Nucleus accumbens (tissue), 56 donors: ENCODE results near the gene GPR55.
A peak's percentile ranks its signal among the peaks of the same experiment; 100 is the strongest.

ENCODE experiments used
- DNase-seq, 56 donors: peaks; one replicate each; lab custom pipeline; 2025; lab: John Stamatoyannopoulos, UW

The GPR55 gene

DNA sequence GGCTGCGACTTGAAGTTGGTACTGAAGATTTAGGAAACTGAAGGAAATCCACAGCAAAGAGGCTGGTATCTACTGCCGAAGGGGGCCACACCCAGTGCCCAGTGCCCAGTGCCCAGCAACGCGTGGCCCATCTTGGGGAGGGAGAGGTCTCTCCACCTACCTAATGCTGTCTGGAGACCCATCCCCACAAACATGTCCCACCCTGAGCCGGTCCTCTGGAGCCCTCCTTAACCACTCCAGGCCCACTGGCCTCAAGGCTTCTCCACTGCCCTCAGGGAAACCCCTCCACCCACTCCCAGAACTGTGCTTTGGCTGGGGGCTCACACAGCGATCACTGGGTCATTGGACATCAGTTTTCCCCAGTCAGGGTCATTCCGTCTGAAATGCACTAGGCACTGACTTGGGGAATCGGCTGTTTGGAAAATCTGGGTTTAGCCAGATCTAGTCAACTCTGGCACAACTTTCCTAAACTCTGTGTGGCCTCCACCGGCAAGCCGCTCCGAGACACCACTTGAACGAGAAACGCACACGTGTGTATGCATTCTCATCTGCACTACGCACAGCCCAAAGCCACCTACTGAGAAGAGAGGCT lies 20.1 kb downstream of the GPR55 start:
- no peak for DNase-seq

DNA sequence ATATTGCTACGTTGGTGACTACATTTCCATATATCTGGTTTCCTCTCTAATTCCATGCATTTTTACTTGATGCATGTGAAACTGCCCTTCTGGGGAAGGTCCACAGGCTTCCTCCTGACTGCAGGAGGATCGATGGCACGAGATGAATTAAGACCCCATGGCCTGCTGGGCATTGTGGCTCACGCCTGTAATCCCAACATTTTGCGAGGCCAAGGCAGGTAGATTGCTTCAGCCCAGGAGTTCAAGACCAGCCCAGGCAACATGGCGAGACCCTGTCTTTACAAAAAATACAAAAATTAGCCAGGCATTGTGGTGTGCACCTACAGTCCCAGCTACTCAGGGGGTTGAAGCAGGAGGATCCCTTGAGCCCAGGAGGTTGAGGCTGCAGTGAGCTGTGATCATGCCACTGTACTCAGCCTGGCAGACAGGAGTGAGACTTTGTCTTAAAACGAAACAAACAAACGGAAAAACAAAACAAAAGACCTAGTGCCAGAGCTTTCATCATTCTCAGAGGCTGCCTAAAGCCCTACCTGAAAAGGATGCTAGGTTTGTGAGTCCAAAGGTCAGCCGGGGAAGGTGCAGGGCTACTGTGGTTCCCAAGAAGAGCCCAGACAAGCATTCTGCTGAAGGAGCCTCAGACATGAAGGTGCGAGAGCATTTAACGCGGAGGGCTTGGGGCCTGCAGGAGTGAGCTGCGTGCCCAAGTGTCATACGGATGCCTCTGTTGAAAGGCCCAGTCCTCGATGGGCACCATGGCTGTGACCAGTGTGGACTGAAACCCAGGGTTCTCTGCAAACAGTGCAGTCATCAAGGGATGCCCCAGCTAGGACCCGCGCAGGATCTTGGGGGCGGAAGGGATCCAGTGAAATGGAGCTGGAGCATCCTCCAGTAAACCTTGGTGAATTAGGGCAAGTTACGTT lies 21.6 kb downstream of the GPR55 start:
- no peak for DNase-seq

DNA sequence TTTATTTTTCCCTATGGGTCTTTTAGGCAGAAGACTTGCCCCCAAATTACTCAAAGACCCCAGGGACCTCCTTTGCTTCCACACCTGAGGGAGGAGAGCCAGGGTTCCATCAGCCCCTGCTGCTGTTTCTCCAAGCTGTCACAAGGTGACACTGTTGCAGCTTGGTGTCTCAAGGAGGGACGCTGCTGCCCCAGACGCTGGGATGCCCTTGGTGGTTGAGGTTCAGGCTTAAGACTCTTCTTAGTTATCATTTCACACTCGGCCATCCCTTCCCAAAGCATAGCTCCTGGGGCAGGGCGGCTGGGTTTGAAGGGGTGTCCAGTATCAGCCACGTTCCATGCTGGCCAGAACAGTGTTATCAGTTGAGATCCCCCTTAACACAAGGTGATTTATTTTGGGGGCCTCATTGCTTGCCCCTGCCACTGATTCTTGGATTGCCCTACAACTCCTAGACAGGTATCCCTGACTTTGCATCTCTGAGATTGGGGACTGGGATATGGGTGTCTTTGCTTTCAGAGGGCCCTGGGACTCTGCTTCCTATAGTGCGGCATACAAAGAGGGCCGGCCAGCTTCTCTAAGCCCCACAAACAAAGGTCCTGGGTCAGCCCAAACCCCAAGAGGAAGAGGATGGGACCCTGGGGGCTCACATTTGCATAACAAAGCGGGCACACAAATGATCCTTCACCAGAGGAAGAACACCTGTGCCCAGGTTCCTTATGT lies 22.7 kb downstream of the GPR55 start:
- DNase-seq, result peak in 17 of 56 donors; percentile 11 to 57 (median 36)

DNA sequence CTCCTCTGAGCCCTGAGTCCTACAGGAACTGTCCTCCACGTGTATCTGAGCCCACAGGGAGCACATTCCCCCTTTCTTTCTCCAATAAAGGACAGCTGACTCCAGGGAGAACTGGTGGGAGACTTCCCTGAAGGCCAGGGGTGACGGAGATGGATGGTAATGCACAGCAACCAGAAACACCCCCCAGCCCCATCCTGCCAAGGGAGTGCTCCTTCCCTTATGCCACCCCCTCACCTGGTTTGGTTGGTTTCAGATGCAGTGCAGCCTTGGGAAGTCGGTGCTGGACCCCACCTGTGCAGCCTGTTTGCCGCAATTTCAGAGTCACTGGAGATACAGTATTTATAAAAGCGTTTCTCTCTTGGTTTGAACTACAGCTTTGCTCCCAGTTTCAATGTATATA lies 24.0 kb downstream of the GPR55 start:
- DNase-seq, result no peak

DNA sequence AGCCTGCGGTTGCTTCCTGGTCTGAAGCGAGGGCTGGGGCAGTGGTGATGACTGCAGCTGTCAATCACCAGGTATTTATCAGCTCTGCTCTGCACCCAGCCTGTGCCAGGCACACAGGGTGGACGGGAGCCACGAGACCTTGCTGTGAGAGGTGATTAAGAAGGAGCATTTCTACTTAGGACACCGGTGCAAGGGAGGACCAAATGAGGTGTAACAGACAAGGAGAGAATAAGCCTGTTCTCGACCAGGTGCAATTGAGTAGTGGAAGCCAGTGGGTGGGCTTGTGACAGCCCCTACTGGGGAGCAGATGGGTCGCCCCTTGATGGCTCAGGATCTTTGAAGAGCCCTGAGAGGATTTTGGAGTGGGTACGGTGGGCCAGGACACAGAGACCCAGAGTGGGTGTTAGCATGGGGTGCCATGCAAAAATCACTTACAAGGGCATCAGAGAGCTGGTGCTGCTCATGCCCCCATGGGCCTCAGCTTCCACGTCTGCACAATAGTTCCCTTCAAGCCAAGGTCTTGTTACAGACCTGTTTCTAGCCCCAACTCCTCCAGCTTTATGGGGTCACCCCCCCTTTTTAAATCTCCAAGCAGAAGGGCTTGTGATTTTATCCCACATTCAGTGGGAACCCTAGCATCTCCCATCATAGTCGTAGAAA lies 24.6 kb downstream of the GPR55 start:
- DNase-seq, result no peak

DNA sequence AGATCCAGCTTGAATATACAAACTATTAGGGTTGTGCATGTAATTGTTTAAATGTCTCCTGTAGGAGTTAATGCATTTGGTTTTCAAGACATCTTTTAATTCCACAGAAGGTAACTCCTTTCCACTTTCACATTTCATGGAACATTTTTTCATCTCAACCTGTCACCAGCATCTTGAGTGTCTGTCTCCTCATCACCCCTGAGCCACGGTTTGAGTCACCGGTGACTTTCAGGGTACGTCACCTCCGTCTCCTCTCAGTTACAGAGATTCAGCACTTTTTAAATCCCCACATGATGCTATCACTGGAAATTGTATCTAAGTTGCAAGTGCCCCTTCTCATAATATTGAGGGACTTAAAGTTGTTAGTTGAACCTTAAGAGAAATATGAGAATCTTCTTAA lies 25.3 kb downstream of the GPR55 start:
- peak in 11 of 56 donors; percentile 21 to 65 (median 34) for DNase-seq

DNA sequence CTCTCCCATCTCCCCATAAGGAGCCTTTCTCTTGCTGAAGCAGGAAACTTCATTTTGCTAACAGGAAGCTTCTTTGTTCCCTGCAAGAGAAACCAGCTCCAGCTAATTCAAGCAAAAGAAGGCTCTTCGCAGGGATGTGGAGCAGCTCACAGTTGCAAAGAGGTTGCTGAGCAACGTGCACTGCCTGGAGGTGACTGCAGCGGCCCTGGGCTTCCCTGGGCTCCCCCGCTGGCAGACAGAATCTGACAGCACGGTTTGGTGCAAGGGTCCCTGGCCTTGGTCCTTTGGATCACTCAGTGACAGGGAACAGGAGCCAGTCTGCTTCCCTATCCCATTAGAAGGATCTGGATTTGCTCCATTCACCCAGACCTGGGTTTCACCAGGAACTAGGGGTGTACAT lies 25.8 kb downstream of the GPR55 start:
- peak in 34 of 56 donors; percentile 15 to 77 (median 42) for DNase-seq

DNA sequence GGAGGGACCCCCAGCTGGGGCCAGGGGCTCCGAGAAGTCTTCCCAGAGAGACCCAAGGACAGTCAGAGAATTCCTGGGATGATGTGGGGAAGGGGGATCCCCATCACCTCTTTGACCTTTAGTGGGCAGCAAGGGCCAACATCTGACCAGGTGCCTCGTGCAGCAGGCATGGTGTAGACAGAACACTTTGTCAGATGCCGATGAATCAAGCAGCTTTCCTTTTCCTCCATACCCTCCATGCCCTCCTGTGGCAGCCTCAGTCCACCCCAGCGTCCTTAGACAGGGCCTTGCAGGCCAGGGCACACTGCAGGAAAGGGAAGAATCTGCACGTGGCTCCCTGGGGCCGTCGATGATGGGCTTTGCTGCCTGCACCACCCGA lies 26.3 kb downstream of the GPR55 start:
- DNase-seq, result no peak

DNA sequence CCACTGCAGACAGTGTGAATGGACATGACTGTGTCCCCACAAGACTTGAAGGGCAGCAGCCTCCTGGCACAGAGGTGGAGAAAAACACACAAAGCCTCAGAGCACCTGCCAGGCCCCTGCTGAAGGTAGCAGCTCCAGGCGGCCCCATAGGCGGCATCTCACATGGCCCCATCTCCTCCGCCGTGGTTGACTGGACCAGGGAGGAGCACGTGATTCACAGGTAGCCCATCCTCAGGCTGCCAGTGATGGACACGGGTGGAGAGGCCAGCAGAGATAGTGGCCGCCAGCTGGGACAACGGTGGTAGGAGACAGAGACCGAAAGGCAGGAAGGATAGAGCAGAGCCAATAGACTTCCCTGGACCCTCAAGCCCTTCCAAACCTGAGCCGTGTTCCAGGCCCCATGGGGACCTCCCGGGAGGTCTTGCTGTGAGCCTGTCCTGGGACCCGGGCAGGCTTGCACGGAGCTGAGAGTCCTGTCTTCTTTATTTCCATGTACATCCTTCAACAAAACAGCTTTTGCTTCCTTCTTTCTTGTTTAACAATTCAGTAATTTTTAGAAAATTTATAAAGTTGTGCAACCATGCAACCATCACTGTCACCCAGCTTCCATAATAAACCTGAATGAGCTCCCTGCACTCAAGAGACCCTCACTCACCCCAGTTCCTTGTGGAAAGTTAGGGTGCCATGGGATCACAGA lies 26.9 kb downstream of the GPR55 start:
- no peak for DNase-seq

DNA sequence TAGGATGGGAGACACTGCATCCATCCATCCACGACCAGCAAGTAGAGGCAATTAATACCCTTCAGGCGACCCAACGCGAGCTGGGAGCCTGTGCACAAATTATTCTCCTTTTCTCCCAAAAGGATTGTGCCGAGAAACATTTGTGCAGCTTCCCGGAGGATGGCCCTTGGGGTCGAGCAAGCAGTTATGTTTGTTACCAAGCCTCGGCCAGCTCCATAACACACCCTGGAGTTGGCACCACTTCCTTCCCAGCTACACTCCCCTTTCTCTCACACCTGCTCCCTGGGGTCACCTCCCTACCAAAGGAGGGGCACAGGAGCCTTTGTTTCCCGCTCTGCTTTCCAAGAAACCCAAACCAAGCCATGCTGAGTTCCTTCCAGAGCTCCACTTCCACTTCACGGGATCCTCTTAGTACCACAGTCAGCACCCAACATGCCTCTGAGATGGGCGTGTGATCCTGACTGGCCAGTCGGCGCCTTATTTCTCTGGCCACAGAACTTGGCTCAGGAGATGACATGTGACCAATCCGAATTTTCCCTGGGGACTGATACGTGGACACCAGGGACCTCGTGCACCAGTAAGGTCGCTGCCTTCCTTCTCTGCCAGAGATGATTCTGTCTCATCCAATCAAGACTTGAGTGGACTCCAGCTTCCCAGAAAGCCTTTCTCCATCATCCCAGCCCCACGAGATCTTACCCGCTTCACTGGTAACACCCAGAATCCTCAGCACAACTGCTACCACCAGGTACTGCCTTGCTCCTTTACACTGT lies 28.5 kb downstream of the GPR55 start:
- no peak for DNase-seq

DNA sequence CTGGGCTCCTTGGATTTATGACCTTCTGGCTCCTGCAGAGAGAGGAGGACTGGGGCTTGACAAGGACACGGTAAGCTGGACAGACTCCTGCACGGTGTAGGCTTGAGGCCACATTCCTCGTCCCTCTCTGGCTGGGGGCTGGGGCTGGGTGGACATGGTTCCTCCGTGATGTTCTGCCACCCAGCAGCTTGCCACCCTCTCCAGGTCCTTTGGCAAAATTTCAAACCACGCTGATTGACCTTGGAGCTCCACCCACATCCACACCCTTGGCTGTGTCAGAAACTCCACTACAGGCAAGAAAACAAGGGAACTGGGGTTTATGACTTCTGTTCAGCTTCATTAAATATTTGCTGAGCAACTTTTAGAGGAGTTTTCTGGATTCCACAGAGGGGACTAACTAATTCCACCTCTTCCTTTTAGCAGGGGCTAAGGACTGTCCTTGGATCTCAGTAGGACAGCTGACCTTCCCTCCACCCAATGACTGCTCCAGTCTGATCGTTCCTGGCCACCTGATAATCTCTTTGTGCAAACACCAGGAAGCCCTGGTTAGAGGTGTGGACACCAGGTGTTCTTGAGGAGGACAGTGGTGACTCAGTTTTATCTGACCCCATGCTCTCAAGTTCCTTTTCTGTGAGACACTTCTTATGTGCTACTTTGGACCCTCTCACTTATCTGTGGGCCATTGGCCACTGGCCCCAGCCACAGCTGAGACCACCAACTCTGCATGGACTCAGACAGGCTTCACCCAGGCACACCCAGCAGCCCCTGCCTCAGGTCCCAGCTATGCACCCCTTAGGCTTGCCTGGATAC lies 29.3 kb downstream of the GPR55 start:
- no peak for DNase-seq

DNA sequence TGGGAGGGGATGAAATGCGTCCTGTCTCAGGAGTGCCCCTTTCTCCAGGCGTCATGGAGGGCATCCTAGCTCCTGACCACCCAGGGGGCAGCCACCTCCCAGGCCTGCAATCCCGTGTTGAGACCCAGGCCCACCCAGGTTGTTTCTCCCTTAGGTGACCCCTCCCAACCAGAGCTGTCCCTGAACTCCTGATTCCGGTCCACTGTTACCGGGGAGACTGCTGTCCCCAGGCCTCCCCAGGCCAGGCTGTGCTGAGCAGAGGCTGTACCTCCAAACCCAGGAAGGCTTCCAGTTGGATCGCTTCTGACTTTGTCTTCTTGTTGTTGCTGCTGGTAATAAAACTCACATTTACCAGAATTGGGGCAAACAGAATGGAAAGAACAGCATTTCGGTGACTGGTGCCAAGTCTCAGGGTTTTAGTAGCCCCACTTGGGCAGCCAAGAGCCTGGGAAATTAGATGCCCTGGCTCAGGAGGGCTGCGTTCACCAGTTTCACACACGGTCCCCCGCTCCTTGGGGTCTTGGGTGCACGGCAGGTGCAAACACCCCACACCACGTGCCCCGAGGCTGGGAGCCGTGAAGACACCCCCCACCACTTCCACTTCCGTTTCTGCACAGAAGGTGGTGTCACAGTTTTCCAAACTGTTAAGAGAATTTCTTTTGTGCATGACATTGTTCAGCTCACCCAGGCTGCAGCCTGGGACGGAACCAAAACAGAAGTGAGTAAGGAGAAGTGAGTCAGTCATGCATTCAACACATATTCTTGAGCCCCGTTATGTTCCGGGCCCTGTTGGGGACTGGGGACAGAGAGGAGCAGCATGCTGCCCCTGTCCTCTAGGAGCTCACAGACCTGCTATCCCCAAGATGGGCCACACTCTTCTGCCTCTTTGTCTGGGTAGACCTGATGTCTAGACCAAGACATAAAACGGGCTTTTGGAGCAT lies 30.9 kb downstream of the GPR55 start:
- peak in 29 of 56 donors; percentile 28 to 79 (median 57) for DNase-seq

DNA sequence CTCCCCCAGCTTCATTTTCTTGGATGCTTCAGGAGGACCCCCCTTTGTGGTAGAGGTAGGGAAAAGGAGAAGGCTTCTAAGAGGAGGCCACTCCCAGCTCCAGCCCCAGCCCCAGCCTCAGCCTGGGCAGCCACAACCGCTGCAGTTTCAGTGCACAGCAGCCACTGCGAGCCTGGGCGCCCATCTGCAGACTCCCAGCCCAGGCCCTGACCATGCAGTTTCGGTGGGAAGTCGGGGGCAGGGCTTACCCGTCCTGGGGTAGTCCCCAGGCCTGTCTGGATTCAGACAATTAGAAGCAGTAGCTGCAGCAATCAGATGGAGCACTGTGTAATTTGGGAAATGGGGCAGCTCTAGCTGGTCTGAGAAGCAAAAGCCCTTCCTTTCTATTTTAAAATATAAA lies 31.7 kb downstream of the GPR55 start:
- peak in 3 of 56 donors; percentile 23 to 39 (median 35) for DNase-seq

DNA sequence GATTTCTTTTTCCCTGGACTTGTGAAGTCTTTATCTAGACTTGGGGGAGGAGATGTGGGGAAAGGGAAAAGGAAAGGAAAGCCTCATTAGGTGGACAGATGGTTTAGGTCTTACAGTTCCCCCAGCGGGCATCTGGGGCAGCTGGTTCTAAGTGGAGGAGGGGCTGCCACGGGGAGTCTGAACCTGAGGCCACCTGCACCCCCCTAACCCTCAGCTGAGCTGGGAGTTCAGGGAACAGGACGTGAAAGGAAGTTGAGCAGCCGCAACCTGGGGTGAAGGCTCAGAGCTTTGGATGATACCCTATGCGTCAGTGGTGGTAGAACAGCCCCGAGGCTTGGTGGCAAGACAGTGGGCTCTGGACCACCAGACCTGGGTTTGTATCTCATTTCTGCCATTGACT lies 33.5 kb downstream of the GPR55 start:
- no peak for DNase-seq

DNA sequence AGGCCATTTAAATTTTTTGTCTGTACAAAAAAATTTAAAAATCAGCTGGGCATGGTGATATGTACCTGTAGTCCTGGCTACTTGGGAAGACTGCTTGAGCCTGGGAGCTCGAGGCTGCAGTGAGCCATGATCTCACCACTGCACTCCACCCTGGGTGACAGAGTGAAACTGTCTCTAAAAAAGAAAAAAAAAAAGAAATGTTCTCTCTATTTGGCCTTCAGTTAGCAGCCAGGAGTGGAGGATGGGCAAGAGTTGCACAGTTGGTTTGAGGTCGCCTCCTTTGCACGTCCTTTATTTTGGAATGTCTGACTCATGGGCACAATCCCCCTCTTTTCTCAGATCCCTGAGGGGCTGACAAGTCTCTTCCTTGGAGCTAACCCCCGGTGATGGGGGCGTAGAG lies 34.0 kb downstream of the GPR55 start:
- peak in 1 of 56 donors; percentile 18 for DNase-seq

DNA sequence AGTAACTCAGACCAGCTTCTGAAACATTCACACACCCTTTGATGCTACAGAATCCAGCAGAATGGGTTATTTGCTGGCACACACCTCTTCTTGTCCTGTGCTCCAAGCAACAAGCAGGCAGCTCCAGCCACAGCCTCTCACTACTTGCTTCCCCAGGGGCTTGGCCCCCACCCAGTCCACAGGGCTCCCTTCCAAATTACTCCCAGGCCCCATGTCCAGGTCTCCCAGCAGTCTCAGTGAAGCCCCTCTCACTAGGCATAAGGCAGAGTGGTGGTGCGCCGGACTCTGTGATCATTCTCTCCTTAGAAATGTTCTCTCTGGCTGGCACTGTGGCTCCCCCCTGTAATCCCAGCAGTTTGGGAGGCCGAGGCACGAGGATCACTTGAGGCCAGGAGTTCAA lies 34.4 kb downstream of the GPR55 start:
- DNase-seq, result peak in 6 of 56 donors; percentile 24 to 44 (median 34)

DNA sequence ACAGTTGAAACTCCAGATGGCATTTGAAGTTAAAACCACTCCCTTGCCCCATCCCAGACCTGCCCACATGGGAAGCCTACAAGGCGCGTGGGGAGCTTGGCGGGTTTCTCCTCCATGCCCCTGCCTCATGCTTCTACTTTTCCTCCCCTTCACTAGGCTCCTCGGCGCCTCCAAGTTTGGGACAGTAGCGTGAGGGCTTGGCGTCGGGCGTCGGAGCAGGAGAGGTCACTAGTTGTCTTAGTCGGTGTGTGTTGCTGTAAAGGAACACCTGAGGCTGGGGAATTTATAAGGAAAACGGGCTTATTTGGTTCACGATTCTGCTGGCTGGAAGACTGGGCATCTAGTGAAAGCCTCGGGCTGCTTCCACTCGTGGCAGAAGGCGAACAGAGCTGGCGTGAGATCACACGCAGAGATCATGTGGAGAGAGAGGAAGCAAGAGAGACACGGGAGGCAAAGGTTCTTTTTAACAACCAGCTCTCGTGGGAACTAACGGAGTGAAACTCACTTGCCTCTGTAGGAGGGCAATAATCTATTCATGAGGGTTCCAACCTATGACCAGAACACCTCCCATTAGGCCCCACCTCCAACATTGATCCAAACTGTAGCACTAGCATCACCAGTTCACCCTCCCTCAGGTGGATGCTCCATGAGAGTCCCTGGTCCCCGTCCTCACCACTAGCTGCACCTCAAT lies 35.0 kb downstream of the GPR55 start:
- no peak for DNase-seq
